Hepatocyte (in vitro differentiated cells): ENCODE results near the gene DPYD.

Experiments
- CTCF ChIP-seq: fragments of 200-600 bp; sonication (generic); IDR thresholded peaks from 2 replicates; pipeline ENCODE4 v1.5.1; 2016; ENCODE audit warnings: antibody characterized with exemption, mild to moderate bottlenecking; ENCODE audit not compliant: poor library complexity
- EZH2 ChIP-seq: fragments of 200-600 bp; sonication (generic); IDR thresholded peaks from 2 replicates; pipeline ENCODE4 v1.6.1; 2016; ENCODE audit warnings: antibody characterized with exemption, mild to moderate bottlenecking, borderline replicate concordance
- EZH2phosphoT487 ChIP-seq: fragments of 200-600 bp; sonication (generic); IDR thresholded peaks from one replicate; pipeline ENCODE4 v1.6.1; 2018; ENCODE audit warnings: antibody characterized with exemption, mild to moderate bottlenecking, low read depth, moderate library complexity; ENCODE audit not compliant: unreplicated experiment, severe bottlenecking

GRCh38 chr1:97350662-97351061, 570.2 kb downstream of the DPYD start:
- no peak for TF ChIP-seq CTCF
- TF ChIP-seq EZH2phosphoT487 = no peak
- no peak for TF ChIP-seq EZH2
